Measurements from ENCODE around the gene NUP50. TPM values are rescaled to one million over a fixed set of nuclear protein-coding genes. Genes with fewer than 3 reads are reported as not detected.

Gene NUP50
- total RNA-seq, 4 donors from 2014 or later: 38.9 to 96.9 (median 72.0) TPM

DNA sequence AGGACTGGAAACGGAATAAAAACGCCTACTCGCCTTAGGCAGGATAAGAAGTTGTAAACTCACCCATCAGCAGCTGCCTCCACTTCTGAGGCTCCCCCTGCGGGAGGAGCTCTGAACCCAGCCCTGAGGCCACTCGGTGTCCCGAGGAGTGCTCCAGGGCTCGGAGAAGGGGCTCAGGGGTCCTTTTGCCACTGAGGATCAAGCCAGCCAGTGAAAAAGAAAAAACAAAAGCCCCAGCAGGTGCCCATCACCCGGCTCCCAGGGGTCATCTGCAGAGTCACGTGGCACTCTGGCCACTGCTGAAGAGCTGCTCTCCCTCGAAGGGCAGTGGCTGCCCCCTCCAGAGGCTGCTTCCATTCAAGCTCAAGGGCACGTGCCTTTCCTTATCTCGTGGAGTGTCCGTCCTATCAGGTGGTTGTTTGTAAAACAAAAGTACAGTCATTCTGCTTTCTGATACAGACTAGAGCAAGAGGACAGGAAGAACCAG is 29.0 kb downstream of the NUP50 start:
- Histone ChIP-seq H3K27ac (peak overlapping the region in 1 of 4 donors; percentile 48), H3K36me3 (peaks cover 0 to 69% (median 0%) of the 10 kb centered on the region in 3 donors), H3K27me3 (no peaks in the 10 kb centered on the region), H3K9me3 (no peaks in the 10 kb centered on the region), H3K4me3 (no peak overlapping the region), H3K4me1 (peaks cover 0 to 19% (median 0%) of the 10 kb centered on the region in 4 donors)
- WGBS, 2 donors: 33 to 43% methylated on average over 13 of the region's 13 CpGs
- TF ChIP-seq EP300 (IDR thresholded peaks at IDR 0.05) (no peak), CTCF (IDR thresholded peaks at IDR 0.05) (no peak), POLR2A (IDR thresholded peaks at IDR 0.05) (no peak)
- DNase-seq (ENCODE audit: low spot score in 2 of 2): no peak

DNA sequence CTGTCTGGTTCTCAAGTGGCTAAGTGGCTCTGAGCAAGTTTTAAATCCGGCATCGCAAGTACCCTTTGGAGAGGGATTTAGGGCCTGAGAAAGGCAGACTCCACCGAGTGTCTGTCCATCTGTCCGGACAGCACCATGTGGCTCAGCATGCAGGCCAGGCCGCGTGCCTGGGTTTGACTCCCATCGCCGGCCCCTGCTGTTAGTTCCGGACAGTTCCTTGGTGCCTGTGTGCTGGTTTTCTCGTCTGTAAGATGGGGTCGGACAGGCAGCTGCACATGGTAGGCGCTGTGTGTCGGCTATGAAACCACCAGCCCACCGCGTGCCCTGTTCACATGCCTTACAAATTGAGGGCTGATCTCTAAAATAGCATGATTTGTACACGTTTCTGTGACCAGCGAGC is 31.0 kb downstream of the NUP50 start:
- Histone ChIP-seq H3K36me3 (peaks cover 0 to 69% (median 0%) of the 10 kb centered on the region in 3 donors), H3K27me3 (no peaks in the 10 kb centered on the region), H3K27ac (no peak overlapping the region), H3K4me1 (peaks cover 0 to 19% (median 0%) of the 10 kb centered on the region in 4 donors), H3K4me3 (no peak overlapping the region), H3K9me3 (no peaks in the 10 kb centered on the region)
- no peak for TF ChIP-seq EP300 (IDR thresholded peaks at IDR 0.05)
- TF ChIP-seq CTCF (IDR thresholded peaks at IDR 0.05): no peak
- no peak for TF ChIP-seq POLR2A (IDR thresholded peaks at IDR 0.05)
- WGBS, 2 donors: 87 to 93% methylated on average over 13 to 17 of the region's 17 CpGs
- no peak for DNase-seq (ENCODE audit: low spot score in 2 of 2)

DNA sequence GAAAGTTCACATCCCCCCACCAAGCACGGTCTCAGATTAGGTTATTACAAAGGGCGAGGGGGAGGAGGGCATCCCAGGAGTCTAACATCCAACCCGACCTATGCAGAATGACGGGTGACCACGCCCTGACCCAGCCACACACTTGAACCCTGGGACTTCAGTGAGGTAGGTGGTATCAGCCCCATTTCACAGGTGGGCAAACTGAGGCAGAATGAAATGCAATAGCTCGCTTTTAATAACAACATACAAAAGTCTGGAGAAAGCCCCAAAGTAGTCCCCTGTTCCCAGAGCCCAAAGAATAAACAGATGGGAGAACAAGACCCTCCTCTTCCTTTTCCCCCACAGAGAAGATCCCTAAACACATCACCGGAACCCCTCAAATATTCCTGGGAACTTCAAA is 31.9 kb downstream of the NUP50 start:
- DNase-seq (ENCODE audit: low spot score in 2 of 2): no peak
- TF ChIP-seq EP300 (IDR thresholded peaks at IDR 0.05) (no peak), POLR2A (IDR thresholded peaks at IDR 0.05) (no peak), CTCF (IDR thresholded peaks at IDR 0.05) (no peak)
- WGBS, 2 donors: 85 to 94% methylated on average over 7 of the region's 7 CpGs
- Histone ChIP-seq H3K27me3 (no peaks in the 10 kb centered on the region), H3K4me3 (no peak overlapping the region), H3K27ac (no peak overlapping the region), H3K4me1 (peaks cover 0 to 24% (median 0%) of the 10 kb centered on the region in 4 donors), H3K36me3 (peaks cover 0 to 71% (median 0%) of the 10 kb centered on the region in 3 donors), H3K9me3 (no peaks in the 10 kb centered on the region)

DNA sequence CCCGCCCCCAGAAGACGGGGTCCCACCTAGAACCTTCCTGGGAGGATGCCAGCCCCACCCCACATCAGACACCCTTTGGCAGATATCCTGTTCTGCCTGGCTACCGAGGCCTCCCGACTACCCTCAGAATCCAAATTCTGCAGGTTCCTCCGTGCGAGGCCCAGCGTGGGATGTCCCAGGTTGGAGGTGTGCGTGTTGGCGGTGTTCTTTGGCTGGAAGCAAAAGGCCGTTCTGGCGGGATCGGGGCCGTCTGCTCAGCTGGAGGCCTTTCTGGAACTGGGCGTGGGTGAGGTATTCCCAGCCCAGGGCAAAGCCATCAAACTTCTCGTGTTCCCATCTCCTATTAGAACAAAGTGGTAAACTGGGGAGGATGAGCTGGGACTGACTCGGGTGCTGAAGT is 32.6 kb downstream of the NUP50 start:
- Histone ChIP-seq H3K4me3 (no peak overlapping the region), H3K27me3 (no peaks in the 10 kb centered on the region), H3K27ac (no peak overlapping the region), H3K9me3 (no peaks in the 10 kb centered on the region), H3K4me1 (peaks cover 0 to 29% (median 0%) of the 10 kb centered on the region in 4 donors), H3K36me3 (peaks cover 0 to 71% (median 0%) of the 10 kb centered on the region in 3 donors)
- no peak for TF ChIP-seq EP300 (IDR thresholded peaks at IDR 0.05)
- TF ChIP-seq CTCF (IDR thresholded peaks at IDR 0.05): no peak
- TF ChIP-seq POLR2A (IDR thresholded peaks at IDR 0.05): no peak
- DNase-seq (ENCODE audit: low spot score in 2 of 2): no peak
- WGBS, 2 donors: 81 to 87% methylated on average over 15 to 16 of the region's 16 CpGs

DNA sequence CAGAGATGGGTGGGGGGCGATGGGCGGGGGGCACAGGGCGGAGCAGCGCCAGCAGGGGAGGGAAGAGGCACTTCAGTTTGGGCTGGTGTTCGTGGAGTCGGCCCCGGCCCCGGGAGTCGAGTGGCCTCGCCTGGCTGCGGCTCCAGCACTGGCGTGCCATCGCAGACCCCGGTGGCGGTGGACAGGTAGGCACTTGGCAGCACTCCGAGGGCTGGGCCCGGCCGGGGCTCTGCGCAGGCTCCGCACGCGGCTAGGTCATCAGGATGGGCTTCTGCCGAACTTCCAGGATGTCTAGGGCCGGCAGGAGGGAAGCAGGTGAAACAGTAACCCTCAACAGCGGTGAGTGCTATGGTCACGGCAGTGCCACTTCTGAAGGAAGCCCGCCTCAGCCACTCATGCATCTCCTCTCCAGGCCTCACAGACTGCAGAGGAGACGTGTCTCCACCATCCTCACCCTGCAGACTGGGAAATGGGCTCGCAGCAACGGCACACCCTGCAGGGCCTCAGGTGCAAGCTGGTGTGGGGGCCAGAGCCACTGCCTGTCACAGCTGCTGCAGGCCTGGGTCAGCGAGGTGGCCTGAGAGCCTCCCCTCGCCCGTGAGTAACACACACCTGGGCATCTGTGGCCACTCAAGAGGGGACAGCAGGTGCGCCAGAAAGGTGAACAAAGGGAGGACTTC is 33.3 kb downstream of the NUP50 start:
- Histone ChIP-seq H3K9me3 (no peaks in the 10 kb centered on the region), H3K4me1 (peaks cover 0 to 34% (median 0%) of the 10 kb centered on the region in 4 donors), H3K27ac (no peak overlapping the region), H3K27me3 (no peaks in the 10 kb centered on the region), H3K4me3 (no peak overlapping the region), H3K36me3 (peaks cover 0 to 78% (median 2%) of the 10 kb centered on the region in 3 donors)
- no peak for DNase-seq (ENCODE audit: low spot score in 2 of 2)
- WGBS, 2 donors: 90 to 92% methylated on average over 12 to 33 of the region's 34 CpGs
- TF ChIP-seq POLR2A (IDR thresholded peaks at IDR 0.05) (no peak), CTCF (IDR thresholded peaks at IDR 0.05) (no peak), EP300 (IDR thresholded peaks at IDR 0.05) (no peak)
